ENCODE results near the gene TNRC18.

TNRC18 gene

GRCh38 chr7:5425507-5426225 lies 2.0 kb upstream of the TNRC18 start:
- no peak for DNase-seq

GRCh38 chr7:5424749-5425506 lies 1.3 kb upstream of the TNRC18 start:
- no peak for DNase-seq

GRCh38 chr7:5423976-5424748 lies 528 bp upstream of the TNRC18 start:
- DNase-seq: no peak

DNA sequence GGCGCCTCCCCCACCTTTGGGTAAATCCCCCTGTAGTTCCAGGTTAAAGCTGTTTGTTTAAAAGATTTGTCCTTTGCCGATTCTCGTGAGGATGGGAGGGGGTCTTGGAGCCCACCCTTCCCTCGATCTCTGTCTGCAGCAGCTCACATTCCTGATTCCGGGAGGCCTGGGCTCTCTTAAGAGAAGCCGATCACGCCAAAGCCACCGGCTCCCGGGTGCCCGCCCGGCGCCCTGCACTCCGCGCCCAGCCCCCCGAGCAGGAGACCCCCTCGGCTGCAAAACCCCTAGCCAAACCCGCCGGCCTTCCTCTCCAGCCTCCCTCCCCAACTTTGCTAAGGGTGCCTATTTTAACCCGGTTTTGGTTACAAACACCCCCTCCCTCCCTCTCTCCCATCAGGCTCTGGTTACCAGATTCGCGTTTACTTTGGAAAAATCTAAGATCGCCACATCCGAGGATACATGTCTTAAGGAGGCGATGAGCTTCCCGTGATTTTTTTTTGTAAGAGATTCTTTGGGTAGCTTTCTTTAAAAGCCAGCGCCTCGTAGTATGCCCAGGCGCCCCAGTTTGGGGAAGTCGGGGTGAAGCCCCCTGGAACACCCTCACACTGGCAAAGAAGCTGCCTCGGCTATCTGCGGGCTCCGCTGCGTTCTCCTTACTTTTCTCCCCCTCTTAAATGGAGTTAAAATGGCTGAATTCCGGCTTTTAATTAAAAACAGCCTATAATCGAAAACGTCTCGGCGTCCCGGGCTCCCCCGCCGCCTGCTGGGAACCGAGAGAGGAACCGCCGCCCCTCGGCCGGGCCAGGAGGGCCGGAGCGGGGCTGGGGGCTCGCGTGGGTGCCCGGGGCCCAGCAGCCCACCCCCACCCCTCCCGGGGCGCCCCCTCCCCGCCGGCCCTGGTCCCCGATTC lies 983 bp downstream of the TNRC18 start:
- no peak for DNase-seq

DNA sequence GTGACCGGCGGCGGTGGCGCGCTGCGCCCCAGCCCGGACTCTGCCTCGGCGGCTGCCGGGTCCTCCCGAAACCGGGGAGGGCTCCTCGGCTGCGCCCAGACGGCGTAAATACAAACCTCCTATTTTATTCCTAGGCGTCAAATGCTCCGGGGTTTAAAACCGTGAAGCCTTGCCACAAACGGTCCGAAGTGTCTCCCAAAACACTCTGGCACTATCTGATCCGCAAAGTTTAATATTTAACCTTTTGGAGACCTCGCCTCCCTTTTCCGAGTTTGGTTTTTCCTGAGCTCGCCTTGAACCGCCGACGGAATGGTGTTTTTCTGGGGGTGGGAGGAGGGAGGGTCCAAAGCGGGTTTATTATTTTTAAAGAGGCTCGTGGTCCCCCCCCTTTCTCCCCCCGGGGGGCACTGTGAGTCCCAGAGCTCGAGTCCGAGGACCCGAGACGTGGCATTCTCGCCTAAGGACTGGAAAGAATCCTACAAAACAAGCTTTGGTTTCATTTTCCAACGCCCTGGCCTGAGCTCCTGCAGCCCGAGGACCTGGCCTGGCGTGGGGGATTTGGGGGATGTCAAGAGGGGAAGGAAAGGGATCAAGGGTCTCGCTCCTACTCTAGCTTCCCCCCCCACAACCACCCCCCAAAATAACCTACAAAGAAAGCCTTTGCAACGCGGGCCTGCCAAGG lies 1.8 kb downstream of the TNRC18 start:
- no peak for DNase-seq

- no peak for DNase-seq
These were observed 2.5 kb downstream of the TNRC18 start for GRCh38 chr7:5420881-5421713.

GRCh38 chr7:5420067-5420880 lies 3.4 kb downstream of the TNRC18 start:
- no peak for DNase-seq

GRCh38 chr7:5419539-5420066 lies 4.0 kb downstream of the TNRC18 start:
- DNase-seq: no peak

DNA sequence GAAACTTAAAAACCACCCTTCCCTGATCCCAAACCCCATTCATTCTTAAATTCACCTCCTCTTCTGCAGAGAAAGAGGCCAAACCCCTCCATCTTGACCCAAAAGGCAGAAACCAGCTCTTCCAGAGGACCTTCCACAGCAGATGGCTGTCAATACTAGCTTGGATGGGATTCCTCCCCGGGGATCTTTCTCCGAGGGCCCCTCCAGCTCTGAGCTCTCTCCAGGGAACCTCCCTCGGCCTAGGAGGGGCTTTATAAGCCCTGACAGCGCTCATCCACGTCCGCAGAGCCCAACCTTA lies 5.4 kb downstream of the TNRC18 start:
- DNase-seq: no peak

DNA sequence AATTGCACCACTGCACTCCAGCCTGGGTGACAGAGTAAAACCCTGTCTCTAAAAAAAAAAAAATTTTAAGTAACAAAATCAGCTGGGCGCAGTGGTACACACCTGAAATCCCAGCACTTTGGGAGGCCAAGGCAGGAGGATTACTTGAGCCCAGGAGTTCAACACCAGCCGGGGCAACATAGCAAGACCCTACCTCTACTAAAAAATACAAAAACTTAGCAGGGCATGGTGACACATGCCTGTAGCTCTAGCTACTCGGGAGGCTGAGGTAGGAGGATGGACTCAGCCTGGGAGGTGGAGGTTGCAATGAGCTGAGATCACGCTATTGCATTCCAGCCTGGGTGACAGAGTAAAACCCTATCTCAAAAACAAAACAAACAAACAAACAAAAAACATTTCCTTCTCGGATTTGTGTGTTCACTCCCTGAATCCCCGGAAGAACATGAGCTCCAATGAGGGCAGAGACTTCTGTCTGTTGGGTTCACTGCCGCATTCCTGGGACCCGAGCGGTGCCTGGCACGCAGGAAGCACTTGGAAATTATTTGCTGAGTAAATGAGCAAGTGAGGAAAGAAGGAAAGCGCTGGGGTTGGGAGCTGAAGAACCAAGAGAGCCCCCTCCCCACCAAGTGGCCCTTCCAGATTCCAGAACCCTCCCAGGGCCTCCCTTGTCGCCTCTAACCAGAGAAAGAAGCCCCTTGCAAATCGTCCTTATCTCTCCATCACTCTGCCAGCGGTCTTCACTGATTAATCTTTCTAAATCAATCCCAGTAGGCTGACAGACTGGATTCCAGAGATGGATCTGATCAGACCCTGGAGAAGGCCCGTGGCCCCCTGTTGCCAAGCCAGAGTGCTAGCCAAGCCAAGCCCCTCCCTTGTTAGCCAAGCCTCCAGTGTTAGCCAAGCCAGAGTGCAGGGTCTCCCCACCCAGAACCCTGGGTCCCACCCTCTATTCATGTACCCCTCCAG lies 6.2 kb downstream of the TNRC18 start:
- DNase-seq: no peak

- no peak for DNase-seq
These were observed 8.7 kb downstream of the TNRC18 start for GRCh38 chr7:5414916-5415315.

- DNase-seq: no peak
These were observed 10.2 kb downstream of the TNRC18 start for GRCh38 chr7:5413449-5413786.

DNA sequence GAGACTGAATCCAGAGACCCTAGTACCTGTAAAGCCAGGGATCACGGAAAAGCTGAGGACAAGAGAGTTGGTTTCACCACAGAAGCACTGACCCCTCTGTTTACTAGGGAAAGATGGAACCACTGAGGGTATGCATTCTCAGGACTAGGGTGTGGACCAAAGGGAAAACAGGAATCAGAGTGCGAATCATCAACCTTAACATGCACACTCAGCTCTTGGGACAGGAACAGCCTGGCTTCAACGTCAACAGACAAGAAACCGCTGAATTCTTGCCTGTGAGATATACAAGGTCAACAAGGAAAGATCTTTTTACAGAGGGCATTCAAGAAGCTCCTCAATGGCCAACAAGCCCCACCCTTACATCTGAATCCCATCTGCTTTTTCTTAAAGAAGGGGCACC lies 14.9 kb downstream of the TNRC18 start:
- DNase-seq: no peak

DNA sequence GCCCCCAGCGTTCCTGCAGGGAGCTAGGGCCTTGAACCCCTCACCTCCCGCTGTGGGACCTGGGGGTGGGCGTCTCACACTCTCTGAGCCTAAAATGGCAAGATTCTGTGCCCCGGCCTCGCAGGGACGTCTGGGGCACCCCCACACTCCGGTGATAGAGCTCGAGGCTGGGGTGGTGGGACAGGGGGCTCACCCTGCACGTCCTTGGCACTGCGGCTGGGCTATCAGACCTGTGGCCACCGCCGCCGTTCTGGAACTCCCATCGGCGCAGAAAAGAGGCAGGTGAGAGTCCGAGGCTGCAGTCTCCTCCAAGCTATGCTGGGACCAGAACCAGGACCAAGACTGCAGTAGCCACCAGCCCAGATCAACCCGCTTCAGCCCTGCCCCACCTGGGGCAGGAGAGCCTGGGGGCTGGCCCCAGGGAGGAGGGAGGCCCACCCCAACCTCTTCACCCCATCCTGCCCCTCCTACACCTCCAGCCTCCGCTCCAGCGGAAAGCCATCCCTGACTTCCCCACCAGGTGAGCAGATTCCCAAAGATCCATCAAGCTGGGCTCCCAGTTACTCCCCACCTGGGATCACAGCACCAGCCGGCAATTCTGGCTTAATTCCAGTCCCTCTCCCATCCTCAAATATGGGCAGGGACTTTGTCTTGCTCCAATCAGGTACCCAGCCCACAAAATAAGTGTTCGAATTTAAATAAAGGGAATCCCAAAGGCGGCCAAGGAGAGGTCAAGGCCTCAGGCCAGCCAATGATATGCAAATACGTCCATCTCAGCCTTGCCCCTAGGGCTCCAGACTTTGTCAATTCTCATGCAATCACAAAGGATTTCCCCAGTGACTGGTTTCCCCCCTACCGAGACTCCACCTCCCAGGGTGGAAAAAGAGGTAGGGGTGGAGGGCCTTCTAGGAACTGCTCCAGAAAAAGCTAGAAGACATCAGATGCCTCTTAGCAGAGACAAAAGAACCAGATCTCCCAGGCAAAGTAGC lies 16.4 kb downstream of the TNRC18 start:
- no peak for DNase-seq

DNA sequence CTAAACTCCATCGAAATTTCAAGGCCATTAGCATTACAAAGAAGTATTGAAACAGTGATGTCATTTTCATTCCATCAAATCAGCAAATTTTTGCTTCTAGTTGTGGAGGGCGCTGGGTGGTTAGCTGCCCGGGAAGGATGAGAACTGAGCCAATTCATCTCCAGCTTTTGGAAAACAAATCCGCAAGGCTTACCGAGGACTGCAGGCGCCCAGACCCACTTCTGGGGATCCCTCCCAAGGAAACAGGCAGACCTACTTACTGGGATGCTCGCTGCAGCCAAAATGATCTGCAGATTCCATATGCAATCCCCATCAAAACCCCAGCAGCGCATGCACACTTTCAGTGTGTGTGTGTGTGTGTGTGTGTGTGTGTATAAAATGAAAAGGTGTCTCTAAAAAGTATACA lies 19.2 kb downstream of the TNRC18 start:
- no peak for DNase-seq

DNA sequence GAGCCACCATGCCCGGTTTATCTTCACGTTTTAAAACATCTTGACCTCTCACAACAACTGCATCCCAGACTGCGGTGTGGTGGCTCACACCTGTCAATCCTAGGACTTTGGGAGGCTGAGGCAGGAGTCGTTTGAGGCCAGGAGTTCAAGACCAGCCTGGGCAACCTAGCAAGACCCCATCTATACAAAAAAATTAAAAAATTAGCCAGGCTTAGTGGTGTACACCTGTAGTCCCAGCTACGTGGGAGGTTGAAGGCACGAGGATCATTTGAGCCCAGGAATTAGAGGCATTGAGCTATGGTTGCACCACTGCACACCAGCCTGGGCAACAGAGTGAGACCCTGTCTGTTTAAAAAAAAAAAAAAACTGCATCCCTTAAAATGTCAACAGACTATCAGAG lies 20.2 kb downstream of the TNRC18 start:
- no peak for DNase-seq

- no peak for DNase-seq
These were observed 25.9 kb downstream of the TNRC18 start for GRCh38 chr7:5397736-5398135.
